IPS-15b (cell line): ENCODE measurements around the gene RAP1B.

ENCODE experiments used
- H3K27me3 ChIP-seq: one replicate; pipeline ENCODE4 v1.6.1; 2013; ENCODE audit warnings: low read length; ENCODE audit not compliant: control insufficient read depth, insufficient read depth
- H3K36me3 ChIP-seq: one replicate; pipeline ENCODE4 v1.6.1; 2013; ENCODE audit warnings: low read length; ENCODE audit not compliant: control insufficient read depth, insufficient read depth
- H3K4me1 ChIP-seq: one replicate; pipeline ENCODE4 v1.6.1; 2013; ENCODE audit warnings: mild to moderate bottlenecking, low read length; ENCODE audit not compliant: control insufficient read depth, insufficient read depth
- H3K4me3 ChIP-seq: one replicate; pipeline ENCODE4 v1.5.1; 2013; ENCODE audit warnings: low read depth, low read length
- H3K9ac ChIP-seq: one replicate; pipeline ENCODE4 v1.6.1; 2013; ENCODE audit warnings: low read depth, mild to moderate bottlenecking, low read length
- H3K9me3 ChIP-seq: one replicate; pipeline ENCODE4 v1.6.1; 2013; ENCODE audit warnings: mild to moderate bottlenecking, low read length; ENCODE audit not compliant: control insufficient read depth, insufficient read depth

RAP1B gene

DNA sequence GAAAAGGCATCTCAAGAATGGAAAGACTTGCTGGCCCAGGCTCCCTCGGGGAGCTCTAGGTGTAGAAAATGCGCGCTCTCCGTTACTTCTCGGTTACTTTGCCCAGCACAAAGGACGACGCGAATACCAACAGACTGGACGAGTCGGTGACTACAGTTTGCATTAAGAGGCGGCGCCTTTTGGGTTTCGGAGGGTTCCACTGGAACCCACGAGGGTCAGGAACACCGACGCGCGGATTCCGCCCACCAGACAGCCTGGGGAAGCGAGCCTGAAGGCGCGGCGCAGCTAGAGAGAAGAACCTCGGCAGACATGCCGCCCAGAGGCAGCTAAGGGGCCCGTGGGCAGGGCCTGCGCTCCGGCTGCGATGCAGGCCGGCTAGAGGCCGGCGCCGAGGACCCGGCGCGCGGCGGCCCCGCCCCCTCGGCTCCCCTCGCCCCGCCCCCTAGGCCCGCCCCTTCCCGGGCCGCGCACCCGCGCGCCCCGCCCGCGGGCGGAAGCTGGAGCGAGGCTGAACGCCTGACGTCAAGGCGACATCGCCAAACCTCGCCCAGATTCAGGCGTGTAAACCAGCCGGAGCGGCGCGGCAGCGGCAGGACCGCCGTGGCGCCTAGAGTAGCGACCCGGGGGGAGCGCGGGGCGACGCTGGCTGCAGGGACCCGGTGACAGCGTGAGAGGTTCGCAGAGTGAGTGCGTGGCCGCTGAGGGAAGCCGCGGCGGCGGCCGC, at the start of gene RAP1B:
Gene RAP1B, plus strand, starts transcription at position 530 of the 724 bp plus-strand sequence. CDS start 37,826 bp downstream, outside the sequence.
- peak within 1 kb of the TSS; percentile 84 for H3K9ac ChIP-seq
- peaks cover 12% of the 10 kb centered on the region for H3K4me1 ChIP-seq
- H3K27me3 ChIP-seq: no peaks in the 10 kb centered on the region
- no peaks in the 10 kb centered on the region for H3K36me3 ChIP-seq
- peak within 1 kb of the TSS; percentile 87 for H3K4me3 ChIP-seq
- H3K9me3 ChIP-seq: no peaks in the 10 kb centered on the region

DNA sequence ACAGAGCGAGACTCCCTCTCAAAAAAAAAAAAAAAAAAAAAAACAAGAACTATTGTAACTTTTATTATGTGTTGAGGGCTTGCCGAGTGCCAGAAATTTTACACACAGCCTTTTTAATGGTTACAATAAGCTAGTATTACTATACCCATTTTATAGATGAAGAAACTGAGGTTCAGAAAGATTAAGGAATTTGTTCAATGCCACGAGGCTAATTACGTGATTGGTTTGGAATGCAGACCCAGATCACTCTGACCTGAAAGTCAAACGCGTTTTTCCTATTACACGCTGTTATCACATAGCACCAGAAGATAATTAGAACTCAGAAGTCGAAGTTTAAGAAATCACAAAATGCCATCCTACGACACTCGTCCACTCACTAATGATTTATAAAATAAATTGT, 48.9 kb upstream of the RAP1B start:
- Histone ChIP-seq H3K36me3 (no peaks in the 10 kb centered on the region), H3K4me1 (no peaks in the 10 kb centered on the region), H3K9ac (no peak overlapping the region)

GRCh38 chr12:68564166-68564565, 46.5 kb upstream of the RAP1B start:
- Histone ChIP-seq H3K4me1 (no peaks in the 10 kb centered on the region), H3K9me3 (no peaks in the 10 kb centered on the region), H3K9ac (no peak overlapping the region), H3K4me3 (no peak overlapping the region), H3K27me3 (no peaks in the 10 kb centered on the region), H3K36me3 (no peaks in the 10 kb centered on the region)

More for the DNA sequence above, 48.9 kb upstream of the RAP1B start:
- Histone ChIP-seq H3K4me3 (no peak overlapping the region), H3K27me3 (no peaks in the 10 kb centered on the region), H3K9me3 (no peaks in the 10 kb centered on the region)

DNA sequence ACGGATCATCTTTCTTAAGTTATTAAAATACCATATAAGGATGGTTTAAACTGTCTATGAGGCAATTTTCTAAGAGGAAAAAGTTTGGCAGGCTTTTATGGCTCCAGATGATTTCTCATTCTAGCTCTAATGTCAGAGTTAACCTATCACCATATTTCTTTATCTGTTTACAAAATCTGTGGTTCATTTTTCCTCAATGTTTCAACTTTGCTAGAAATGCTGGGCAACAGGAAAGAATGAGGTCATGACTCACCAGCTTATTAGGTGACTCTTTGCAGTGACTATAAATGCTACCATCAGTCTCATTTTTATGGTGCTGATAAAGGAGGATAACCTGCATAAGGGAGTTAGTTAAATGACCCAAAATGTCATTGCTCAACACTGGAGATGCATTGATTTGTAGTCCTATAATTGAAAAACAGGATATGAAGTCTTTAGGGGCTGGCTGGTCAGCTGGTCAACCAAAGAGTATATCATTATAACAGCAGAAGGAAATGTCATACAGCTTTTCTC, 45.3 kb upstream of the RAP1B start:
- Histone ChIP-seq H3K9me3 (no peaks in the 10 kb centered on the region), H3K4me1 (no peaks in the 10 kb centered on the region), H3K9ac (no peak overlapping the region), H3K4me3 (no peak overlapping the region), H3K36me3 (no peaks in the 10 kb centered on the region), H3K27me3 (no peaks in the 10 kb centered on the region)

- Histone ChIP-seq H3K9me3 (no peaks in the 10 kb centered on the region), H3K9ac (no peak overlapping the region), H3K27me3 (no peaks in the 10 kb centered on the region), H3K4me1 (no peaks in the 10 kb centered on the region), H3K4me3 (no peak overlapping the region), H3K36me3 (no peaks in the 10 kb centered on the region)
Observed at GRCh38 chr12:68568922-68569569, 41.7 kb upstream of the RAP1B start.

- H3K27me3 ChIP-seq: no peaks in the 10 kb centered on the region
- H3K9ac ChIP-seq: no peak overlapping the region
Observed at GRCh38 chr12:68572661-68573060, 38.0 kb upstream of the RAP1B start.

GRCh38 chr12:68573406-68573805, 37.3 kb upstream of the RAP1B start:
- Histone ChIP-seq H3K4me3 (no peak overlapping the region), H3K9ac (no peak overlapping the region), H3K36me3 (no peaks in the 10 kb centered on the region), H3K4me1 (no peaks in the 10 kb centered on the region), H3K27me3 (no peaks in the 10 kb centered on the region), H3K9me3 (no peaks in the 10 kb centered on the region)

More at GRCh38 chr12:68572661-68573060, 38.0 kb upstream of the RAP1B start:
- no peaks in the 10 kb centered on the region for H3K4me1 ChIP-seq
- no peaks in the 10 kb centered on the region for H3K9me3 ChIP-seq
- H3K36me3 ChIP-seq: no peaks in the 10 kb centered on the region
- no peak overlapping the region for H3K4me3 ChIP-seq

DNA sequence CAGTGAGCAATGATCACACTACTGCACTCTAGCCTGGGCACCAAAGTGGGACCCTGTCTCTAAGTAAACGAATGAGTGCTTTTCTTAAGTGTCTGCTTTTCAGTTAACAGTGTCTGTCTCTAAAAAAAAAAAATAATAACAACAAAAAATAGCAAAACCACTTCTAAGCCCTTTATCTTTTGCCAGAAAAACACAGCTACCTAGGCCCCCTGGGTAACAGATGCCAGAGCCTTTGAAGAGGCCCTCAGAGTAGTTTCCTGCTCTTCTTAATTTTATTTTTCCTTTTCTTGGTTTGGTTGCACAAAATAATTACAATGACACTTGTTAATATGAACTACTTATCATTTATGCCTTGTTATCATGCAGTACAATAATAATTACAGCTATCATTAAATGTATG, 32.8 kb upstream of the RAP1B start:
- H3K4me3 ChIP-seq: no peak overlapping the region
- H3K27me3 ChIP-seq: no peaks in the 10 kb centered on the region
- H3K9ac ChIP-seq: no peak overlapping the region
- H3K4me1 ChIP-seq: no peaks in the 10 kb centered on the region
- H3K36me3 ChIP-seq: no peaks in the 10 kb centered on the region
- no peaks in the 10 kb centered on the region for H3K9me3 ChIP-seq

DNA sequence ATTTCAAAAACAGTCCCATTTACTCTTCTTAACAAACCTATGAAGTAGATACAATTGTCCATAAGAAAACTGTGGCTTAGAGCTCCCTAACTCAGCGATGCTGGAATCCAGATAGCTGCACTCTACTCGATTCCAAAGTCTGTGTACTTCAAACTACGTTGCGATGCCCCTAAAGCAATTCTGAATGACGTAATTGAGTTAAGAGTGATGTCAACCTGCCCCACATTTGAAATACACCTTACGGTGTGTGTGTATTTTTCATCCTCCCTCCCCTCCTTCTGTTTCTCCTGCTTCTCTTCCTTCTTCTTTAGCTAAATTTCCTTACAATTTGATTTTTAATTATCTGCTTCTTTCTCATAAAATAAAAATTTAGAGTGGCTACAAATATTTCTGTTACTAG, 31.9 kb upstream of the RAP1B start:
- no peak overlapping the region for H3K4me3 ChIP-seq
- H3K36me3 ChIP-seq: no peaks in the 10 kb centered on the region

GRCh38 chr12:68579254-68579653, 31.4 kb upstream of the RAP1B start:
- no peaks in the 10 kb centered on the region for H3K36me3 ChIP-seq
- H3K4me3 ChIP-seq: no peak overlapping the region
- no peaks in the 10 kb centered on the region for H3K9me3 ChIP-seq
- H3K9ac ChIP-seq: no peak overlapping the region
- no peaks in the 10 kb centered on the region for H3K27me3 ChIP-seq
- no peaks in the 10 kb centered on the region for H3K4me1 ChIP-seq

More for the DNA sequence above, 31.9 kb upstream of the RAP1B start:
- Histone ChIP-seq H3K4me1 (no peaks in the 10 kb centered on the region), H3K9me3 (no peaks in the 10 kb centered on the region), H3K27me3 (no peaks in the 10 kb centered on the region), H3K9ac (no peak overlapping the region)

DNA sequence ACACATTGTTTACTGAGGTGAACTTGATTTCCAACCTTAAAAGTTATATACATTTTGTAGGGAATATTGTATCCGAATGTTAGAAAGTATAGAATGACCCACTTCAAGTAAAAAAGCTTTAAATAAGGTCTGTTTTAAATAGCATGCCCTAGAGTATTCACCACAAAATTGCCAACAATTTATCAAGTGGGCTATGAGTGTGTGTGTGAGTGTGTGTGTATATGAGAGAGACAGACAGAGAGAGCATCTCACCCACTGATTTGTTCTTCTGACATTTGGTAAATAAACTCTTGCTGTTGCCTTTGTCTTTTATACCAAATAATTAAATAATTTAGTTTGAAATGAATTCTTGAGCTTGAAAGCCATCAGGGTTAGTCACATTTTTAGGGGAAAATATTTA, 29.8 kb upstream of the RAP1B start:
- Histone ChIP-seq H3K27me3 (no peaks in the 10 kb centered on the region), H3K36me3 (no peaks in the 10 kb centered on the region), H3K9ac (no peak overlapping the region), H3K4me3 (no peak overlapping the region), H3K4me1 (peaks cover 6% of the 10 kb centered on the region), H3K9me3 (no peaks in the 10 kb centered on the region)

DNA sequence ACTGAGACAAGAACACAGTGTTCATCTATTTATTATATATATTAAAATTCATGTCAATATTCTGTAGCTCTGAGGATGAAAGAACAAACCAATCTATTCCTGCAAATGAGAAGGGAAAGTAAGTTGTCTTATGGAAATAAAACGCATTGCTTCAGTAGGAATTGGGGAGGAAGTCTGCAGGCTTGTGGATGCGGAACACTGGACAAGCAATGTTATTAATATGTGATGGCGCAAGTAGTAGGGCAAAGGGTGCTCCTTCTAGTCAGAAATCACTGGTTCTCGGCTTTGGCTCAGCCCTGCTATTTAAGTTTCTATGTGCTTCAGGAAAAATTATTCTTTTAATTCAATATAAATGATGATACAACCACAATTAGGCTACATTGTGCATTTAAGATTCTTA, 28.8 kb upstream of the RAP1B start:
- H3K27me3 ChIP-seq: no peaks in the 10 kb centered on the region
- peaks cover 6% of the 10 kb centered on the region for H3K4me1 ChIP-seq
- no peak overlapping the region for H3K4me3 ChIP-seq
- no peak overlapping the region for H3K9ac ChIP-seq
- H3K36me3 ChIP-seq: no peaks in the 10 kb centered on the region
- no peaks in the 10 kb centered on the region for H3K9me3 ChIP-seq
